T-helper 9 cell (primary cell): ENCODE data around the gene CDK18.

Source experiments
- DNase-seq: peaks from one replicate; pipeline ENCODE4 v3.0.0-alpha.2; 2020

The CDK18 gene

DNA sequence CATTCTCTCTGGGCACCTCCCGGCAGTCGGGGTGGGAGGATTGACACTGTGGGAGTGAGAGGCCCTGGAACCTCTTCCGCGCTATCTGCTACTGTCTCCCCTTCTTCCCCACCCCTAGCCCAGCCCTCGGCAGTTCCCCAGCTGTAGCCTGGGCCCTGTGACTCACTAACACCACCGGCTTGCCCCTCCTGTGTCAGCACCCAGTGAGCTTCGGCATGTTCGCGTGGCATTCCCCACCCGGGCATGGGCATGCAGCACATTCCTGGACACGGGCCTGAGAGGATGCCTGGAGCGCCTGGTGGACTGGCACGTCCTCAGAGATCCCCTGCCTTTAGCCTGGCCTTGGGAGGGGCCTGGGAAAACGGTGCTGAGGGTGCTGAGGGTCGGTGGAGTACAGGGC lies 1.3 kb downstream of the CDK18 start:
- DNase-seq: no peak

DNA sequence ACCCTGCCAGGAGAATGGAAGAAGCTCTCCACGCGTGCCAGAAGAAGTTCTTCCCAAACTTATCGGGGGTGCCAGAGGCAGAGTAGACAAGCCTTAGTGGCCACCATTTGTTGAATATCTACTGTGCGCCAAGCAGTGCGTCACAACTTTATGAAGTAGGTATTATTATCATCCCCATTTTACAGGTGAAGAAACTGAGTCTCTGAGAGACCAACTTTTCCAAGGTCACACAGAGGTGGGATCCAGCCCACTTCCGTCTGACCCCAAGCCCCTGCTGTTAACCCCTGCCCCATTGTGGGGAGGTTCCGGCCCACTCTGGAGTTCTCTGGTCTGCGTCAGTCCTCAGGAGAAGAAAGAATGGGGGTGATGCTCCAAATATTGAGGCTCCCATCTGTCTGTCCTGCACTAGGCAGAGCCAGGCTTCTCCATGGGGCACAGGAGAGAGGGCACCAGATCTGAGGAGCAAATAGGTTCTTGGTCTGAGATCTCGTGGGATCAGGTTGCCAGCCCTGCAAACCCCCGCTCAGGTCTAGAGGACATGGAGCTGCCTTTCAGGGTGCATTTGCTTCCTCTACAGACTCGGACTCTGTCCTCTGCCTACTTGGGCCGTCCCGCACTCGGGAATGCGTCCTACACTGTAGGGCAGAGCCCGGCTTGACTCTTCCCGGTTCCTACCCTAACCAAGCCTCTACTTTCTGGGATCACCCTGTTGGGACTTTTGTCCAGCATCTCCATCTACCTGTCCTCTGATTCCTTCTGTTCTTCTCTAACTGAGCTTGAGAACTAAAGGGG lies 2.1 kb downstream of the CDK18 start:
- DNase-seq: no peak

DNA sequence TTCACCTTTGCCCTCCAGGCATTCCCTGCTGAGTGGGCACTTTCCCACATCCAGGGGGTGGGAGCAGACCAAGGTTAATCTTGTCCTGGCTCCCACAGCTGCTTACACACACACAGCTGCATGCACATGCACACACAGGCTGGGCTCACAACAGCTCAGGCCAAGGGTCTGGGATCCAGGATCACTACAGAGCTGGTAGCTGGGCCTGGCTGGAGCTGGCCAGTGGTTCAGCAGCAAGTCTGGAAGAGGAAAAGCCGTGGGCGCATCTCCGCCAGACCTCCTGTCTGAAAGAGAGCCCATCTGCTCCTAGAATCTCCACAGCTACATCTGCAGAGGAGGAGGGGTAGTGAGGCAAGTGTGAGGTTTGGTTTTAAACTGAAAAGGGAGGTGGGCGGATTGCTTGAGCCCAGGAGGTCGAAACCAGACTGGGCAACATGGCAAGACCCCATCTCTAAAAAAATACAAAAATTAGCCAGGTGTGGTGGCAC lies 3.8 kb downstream of the CDK18 start:
- DNase-seq: no peak

DNA sequence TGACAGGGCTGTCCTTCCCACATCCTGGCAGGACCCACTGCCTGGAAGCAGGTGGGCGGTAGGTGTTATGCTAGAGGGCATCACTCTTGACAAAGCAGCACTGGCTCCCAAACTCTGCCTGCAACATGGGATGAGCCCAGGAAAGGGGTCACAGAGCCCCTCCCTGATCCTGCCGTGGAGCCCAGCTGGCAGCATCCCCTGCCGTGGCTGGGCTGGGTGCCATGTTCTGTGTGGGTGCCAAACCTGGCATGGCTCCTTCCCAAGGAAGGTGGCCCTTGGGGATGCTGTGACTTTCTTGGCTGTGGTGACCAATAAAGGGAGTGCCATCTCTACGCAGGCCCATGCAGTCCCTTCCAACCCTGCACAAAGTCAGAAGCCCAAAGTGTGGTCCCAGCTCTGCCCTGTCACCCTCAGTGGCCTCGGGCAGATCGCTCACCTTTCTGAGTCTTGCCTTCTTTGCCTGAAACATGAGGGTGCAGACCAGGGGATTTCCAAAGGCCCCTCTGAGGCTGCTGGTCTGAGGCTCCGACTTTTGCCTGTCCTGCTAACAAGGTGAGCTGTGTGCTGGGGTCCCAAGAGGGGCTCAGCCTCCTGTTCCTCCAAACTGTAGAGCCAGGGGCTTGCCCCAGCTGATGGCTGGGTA lies 6.0 kb downstream of the CDK18 start:
- DNase-seq: no peak

DNA sequence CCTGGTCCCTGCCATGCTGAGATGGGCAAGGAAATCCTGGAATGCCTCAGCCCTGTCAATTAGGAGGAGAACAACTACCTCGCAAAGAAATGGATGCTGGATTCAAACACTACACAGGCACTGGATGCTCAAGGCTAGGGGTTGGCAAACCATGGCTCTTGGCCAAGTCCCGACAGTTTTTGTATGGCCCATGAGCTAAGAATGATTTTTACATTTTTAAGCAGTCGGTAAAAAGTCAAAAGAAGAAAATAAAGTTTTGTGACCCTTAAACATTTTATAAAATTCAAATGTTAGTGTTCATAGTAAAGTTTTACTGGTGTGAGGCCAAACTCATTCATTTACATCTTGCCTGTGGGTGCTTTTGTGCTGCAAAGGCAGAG lies 6.5 kb downstream of the CDK18 start:
- no peak for DNase-seq

DNA sequence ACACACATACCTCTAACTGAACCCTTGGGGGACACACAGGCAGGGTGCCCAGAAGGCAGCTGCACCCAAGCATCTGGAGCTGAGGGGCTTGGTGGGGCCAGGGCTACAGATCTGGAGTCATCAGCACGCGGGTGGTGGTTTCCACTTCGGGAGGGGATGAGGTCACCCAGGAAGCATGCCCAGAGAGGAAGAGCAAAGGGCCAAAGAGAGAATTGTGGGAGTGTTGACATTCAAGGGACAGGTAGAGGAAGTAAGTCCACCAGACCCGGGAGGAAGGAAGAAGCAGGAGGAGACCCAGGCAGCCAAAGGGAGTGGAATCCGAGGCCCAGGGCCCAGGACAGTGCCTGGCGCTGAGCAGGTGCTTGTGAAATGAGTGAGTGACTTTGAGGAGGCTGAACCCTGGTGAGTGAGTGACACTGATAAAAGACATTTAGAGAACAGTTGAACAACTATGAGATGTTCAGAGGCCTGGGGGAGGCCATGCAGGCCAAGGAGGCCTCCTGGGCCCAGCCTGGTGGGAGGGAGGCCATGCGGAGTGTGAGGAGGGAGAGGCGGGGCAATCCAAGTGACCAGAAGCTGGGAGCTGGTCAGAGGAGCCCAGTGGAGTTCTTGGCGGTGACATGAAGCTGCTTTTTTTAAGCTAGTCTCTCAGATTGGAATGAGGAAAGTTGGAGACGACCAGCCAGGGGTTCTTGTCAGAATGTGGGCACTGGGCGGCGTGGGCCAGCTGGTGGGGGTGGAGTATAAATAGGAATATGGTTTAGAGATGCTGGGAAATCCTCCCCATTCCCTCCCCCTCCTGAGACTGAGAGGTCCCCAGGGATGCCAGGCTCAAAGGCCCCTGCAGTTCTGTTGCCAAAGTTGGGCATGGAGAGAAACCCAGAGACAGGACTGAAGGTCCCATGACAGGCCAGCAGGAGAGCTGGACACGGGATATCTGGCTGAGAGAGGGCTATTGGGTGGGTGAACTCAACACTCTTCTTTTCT lies 7.9 kb downstream of the CDK18 start:
- no peak for DNase-seq

DNA sequence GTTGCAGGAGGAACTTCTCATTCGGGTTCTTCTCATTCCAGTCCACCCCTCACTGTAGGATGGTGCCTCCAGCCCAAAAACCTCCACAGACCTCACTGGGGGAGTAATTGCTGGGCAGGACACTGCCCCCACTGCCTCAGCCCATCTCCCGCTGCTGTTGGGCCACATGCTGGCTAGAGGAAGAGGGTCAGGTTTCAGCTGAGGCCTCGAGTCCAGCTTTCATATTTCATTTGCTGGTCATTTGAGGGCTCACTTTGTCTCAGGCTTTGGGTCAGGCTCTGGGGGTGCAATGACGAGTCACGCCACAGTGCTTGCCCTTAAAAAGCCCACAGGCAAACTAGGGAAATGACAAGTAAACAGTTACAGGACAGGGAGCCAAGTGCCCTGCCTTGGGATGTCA lies 9.3 kb downstream of the CDK18 start:
- no peak for DNase-seq

DNA sequence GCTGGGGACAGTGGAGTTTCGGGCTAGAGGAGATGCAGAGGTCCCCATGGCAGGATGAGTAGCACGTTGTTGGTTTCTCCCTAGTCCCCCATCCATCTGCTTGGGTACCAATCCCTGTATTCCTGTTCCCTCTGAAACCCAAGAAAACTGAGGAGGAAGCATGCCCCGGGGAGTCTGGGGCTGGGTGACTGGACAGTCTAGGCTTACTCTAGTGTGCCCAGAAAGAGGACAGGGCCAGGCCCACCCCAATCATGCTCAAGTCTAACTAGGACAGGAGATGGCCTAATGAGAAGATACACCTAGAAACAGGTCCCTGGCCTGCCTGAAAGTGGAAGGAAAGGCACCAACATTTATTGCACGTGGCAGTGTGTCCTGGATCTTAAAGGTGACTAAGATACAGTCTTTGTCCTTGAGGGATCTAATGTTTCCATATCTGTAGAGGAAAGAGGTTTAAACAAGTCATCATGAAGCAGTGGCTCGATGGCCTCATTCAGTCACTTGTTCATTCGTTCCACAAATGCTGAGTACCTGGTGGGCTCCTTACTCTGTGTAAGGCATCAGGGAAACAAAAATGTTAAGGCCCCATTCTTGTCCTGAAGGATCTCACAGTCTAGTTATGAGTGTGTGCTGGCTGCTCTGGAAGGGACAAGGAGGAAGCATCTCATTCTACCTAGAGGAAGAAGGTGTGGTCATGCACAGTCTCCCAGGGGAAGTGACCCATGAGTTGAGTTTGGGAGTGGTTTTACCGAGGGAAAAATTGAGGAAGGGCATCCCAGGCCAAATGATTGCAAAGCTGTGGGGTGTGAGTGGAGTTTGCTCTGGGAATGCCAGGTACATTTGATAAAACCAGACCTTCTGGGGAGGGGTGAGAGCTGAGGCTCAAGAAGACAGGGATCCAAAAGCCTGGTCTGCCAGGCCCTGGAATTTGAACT lies 10.0 kb downstream of the CDK18 start:
- DNase-seq: no peak

DNA sequence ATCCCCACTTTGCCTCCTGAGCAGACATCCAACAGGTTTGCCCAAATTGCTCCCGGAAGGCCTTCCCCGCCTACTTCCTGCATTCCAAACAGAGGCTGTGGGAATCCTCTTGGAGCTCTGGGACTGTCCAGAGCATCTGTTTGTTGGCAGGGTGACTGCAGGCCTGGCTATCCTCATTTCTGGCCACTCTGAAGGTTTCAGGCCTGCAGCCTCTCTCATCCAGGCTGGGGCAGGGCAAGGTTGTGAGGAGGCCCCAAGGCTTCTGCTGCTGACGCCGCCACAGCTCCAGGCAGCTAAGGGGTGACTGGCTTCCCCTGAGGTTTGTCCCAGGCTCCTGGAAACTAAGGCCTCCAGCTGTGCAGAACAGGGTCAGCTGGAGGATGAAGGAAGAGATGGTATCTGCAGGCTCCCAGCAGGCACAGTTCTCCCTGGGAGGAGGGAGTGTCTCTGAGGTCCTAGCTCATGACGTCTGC lies 11.3 kb downstream of the CDK18 start:
- DNase-seq: no peak

DNA sequence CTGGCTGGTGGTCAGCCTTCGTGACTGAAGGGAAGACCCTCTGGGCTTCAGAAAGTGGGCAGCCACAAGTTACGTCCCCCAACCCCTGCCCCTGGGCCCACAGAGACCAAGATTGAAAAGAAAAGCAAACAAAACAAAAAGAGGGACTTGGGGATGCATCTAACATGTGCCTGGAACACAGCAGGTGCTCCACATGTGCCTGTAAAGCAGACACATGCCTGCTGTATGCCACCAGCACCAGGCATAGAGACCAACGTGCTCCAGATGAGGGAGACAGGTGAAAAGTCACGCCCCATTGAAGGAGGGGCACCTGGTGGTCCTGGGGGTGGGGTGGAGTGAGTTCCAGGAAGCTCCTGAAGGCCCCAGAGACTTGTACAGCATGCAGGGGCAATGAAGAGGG lies 11.9 kb downstream of the CDK18 start:
- no peak for DNase-seq

DNA sequence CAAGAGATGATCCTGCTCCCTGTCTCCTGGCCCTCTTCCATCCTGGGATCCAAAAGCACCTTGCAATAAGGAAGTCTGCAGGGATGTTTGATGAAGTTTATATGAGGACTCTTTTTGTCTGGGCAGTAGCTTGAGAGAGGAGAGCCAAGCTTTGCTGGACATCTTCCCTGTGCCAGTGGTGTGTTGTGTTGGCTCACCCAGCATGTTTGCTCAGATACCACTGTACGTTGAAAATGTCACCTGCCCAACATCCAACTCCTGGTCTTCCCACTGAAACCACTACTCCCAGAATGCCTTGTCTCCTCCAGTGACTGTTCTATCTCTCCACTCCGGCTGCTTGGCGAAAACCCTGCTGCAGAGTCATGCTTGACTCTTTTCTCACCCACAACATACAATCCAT lies 12.8 kb downstream of the CDK18 start:
- DNase-seq: no peak

DNA sequence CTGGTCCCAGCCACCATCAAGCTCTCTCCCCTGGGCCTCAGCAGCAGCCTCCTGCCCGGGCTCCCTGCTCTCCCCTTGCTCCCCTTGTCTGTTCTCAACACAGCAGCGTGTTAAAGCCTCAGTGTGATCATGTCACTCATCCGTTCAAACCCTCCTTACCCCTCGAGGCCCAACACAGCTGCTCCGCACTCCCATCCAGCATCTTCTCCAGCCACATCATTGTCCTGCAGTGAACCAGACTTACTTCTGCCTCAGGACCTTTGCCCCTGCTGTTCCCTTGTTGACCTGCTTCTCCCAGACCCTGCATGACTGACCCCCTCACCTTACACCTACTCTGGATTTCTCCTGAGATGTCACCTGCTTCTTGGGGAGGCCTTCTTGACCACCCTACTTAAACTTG lies 13.3 kb downstream of the CDK18 start:
- no peak for DNase-seq

DNA sequence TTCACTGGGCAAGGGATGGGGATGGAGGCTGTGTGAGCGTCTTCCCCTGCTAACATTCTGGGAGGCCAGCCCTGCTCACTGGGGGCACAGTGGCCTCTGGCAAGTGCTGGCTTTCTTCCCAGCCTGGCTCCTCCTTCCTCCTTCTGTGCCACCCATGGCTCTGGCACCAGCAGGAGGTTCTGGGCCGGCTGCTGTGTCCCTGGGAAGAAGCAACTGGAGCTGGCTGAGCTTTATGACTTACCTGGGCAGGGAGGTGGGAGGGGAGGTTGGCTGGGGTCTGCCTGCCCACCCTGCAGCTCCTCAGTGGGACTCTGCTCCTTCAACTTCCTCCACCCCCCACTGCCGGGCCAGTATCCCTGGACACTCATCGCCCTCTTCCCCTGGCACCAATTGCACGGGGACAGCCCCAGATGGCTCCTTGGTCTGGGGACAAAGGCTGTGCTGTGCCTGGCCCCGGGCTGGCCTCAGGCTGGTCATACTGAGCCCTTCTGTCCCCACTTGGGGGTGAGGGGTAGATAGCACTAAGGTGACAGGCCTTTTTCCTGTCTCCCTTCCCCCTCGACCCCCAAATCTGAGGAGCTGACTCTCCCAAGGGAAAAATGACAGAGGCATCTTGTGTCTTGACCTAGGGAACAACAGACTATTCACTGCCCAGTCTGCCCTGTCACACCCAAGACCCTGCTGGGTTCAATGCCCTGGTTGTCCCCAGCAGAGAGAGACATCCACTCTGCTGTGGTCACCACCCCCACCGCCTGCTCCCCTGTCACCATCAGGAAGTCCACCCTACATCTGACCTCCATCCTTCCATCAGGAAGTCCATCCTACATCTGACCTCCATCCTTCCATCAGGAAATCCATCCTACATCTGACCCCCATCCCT lies 14.4 kb downstream of the CDK18 start:
- no peak for DNase-seq

DNA sequence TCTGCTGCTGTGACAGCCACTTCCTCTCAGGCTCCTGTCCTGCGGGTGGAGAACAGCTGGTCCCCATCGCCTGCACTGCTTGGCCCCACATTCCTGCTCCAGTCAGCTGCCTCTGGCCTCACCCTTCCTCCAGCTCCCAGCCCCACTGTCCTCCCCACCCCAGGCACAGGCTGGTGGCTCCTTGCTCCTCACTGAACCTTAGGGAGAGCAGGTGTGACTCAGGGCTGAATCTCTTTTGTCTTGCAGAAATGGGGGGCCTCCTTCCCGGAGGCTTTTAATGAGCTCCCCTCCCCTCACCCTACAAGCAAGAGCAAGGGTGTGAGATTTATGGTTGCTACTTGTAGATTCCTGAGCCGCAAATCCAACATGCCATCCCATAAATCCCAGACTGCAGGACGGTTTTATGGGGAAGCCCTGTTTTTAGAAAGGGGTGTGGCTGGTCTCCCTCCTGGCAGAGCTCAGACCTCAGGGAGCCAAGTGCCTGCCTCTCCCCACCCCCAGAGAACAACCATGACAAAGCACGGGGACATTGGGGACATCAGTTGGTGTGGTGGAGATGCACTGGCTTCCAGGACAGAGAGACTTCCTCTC lies 15.2 kb downstream of the CDK18 start:
- DNase-seq: no peak

DNA sequence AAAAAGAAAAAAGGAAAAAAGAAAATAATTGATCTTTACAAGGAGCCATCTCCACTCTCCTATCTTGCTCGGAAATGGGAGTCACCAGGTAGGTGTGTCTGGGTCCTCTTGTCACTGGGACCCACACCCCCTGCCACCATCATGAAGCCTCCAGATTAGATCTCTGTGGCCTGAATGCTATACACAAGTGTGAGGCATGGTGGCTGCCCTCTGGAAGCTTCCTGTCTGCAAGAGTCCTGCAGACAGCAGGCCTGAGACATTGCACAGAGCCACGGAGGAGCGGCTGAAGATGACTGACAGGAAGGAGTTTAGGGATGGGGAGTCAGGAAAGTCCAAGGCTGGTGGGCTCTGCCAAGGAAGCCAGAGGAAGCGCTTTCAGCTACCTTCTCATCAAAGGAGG lies 16.2 kb downstream of the CDK18 start:
- DNase-seq: no peak

DNA sequence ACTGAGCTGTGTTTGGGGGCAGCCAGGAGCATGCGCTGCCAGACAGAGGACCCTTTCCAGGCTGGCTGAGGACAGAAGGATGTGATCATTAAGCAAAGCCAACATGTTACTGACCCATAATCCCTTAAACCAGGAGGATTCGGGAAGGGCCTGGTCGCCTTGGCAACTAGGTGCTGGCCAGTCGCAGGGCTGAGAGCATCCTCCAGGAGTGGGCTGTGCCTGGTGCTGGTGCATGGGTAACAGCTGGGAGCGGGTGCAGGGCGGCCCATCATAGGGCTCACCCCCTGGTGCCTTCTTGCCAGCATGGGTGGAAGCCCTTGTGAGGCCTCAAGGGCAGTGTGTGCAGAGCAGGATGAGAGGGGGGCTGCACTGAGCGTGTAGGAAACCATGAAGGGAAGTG lies 17.2 kb downstream of the CDK18 start:
- DNase-seq: no peak

DNA sequence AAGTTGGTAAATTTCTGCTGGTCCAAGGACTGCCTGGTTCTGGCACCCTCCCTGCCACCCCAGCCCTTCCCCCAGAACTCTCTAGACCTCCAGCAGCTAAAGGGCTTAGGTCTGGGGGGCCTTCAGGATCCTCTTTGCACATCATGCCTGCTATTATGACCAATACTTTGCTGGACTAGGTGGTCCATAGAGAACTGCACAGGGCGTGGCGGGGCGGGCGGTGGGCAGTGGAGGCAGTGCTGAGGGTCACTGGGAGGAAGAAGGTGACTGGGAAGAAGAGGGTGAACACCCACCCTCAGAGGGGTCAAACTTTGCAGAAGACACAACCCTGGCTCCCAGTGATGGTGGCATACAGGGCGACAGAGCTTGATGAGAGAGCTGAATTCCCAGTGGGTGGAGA lies 18.2 kb downstream of the CDK18 start:
- DNase-seq: no peak

DNA sequence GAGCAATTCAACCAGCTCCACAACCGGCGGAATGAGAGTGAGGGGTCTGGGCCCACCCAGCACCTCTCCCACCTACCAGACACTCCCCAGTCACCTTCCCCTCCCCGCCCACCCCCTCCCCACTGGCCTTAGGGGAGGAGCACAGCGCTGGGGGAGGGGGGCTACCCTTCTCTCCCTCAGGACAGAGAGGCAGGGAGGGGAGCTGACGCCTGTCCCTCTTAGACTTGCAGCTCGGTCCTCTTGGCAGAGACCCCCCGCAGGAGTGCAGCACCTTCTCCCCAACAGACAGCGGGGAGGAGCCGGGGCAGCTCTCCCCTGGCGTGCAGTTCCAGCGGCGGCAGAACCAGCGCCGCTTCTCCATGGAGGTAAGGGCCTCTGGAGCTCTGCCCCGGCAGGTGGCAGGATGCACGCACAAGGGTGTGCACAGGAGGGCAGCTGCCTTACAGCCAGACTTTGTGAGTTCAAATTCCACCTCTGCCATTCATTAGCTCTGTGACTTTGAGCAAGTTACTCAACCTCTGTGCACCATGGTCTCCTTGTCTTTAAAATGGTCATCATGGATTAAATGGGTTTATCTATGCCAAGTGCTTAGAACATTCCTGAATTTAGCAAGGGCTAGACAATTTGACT lies 18.9 kb downstream of the CDK18 start:
- no peak for DNase-seq

DNA sequence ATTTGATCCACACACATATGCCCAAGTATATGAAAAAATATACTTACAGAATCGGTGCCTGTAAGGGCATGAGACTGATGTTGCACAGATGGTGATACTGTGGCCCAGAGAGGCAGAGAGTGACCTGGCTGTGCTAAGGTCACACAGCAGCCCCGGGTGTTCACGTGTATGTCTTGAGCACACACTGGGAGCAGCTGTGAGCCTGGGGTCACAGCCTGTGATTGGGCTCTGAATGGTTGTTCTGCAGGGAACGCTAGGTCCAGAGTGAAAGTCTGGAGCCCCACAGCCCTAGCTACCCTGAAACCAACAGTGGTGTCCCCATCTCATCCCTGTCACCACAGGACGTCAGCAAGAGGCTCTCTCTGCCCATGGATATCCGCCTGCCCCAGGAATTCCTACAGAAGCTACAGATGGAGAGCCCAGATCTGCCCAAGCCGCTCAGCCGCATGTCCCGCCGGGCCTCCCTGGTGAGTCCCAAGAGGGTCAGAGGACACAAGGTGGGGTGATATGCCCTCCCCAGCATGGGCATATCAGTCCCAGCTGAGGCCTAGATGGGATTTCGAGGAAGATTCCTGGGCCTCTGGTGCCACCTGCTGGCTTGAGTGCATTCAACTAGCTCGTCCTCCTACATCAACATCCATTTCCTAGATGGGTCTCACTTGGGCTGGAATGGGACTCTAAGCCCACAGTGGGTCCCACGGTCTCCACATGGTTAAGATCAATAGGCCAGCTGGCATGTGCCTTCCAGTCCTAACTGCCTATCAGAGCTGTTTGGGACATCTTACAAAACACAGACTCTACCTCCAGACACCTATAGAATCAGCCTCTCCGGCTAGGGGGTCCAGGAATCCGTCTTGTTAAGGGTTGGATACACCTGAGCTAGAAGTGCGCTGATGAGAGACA lies 19.7 kb downstream of the CDK18 start:
- DNase-seq: peak; percentile 72
